ENCODE data around the gene HPCAL1. TPM values are rescaled to one million over a fixed set of nuclear protein-coding genes. Genes with fewer than 3 reads are reported as not detected.

Gene HPCAL1
- total RNA-seq, 6 experiments from 2014 or later, result 23.1 to 68.8 (median 29.1) TPM

- Histone ChIP-seq H3K36me3 (no peaks in the 10 kb centered on the region), H3K27ac (no peak overlapping the region), H3K27me3 (no peaks in the 10 kb centered on the region), H3K4me3 (no peak overlapping the region), H3K4me1 (peaks cover 0 to 21% (median 14%) of the 10 kb centered on the region in 4 donors), H3K9me3 (no peaks in the 10 kb centered on the region)
- no peak for TF ChIP-seq CTCF (IDR thresholded peaks at IDR 0.05)
- no peak for TF ChIP-seq POLR2A (IDR thresholded peaks at IDR 0.05)
- intact Hi-C loops (cut with DNase I), result no loop called here
- no peak for ATAC-seq
- no peak for DNase-seq
- WGBS (ENCODE audit: insufficient coverage, low coverage, low lambda C conversion rate, missing lambda C conversion rate), result 67% methylated on average over 1 of the region's 4 CpGs
Measured at GRCh38 chr2:10281891-10282290, 20.8 kb upstream of the HPCAL1 start.

GRCh38 chr2:10282611-10283105, 20.0 kb upstream of the HPCAL1 start:
- DNase-seq, result no peak
- WGBS (ENCODE audit: insufficient coverage, low coverage, low lambda C conversion rate, missing lambda C conversion rate), result no CpG with 5 or more reads among the region's 6 CpGs
- no peak for ATAC-seq
- Histone ChIP-seq H3K36me3 (no peaks in the 10 kb centered on the region), H3K9me3 (no peaks in the 10 kb centered on the region), H3K4me3 (no peak overlapping the region), H3K27me3 (no peaks in the 10 kb centered on the region), H3K4me1 (peaks cover 0 to 25% (median 17%) of the 10 kb centered on the region in 4 donors), H3K27ac (no peak overlapping the region)
- TF ChIP-seq POLR2A (IDR thresholded peaks at IDR 0.05) (no peak), CTCF (IDR thresholded peaks at IDR 0.05) (no peak)
- intact Hi-C loops (cut with DNase I), result no loop called here

- Histone ChIP-seq H3K27me3 (no peaks in the 10 kb centered on the region), H3K36me3 (no peaks in the 10 kb centered on the region), H3K4me3 (no peak overlapping the region), H3K27ac (no peak overlapping the region), H3K9me3 (no peaks in the 10 kb centered on the region), H3K4me1 (peaks cover 0 to 27% (median 17%) of the 10 kb centered on the region in 4 donors)
- 80% methylated on average over 6 of the region's 16 CpGs for WGBS (ENCODE audit: insufficient coverage, low coverage, low lambda C conversion rate, missing lambda C conversion rate)
- DNase-seq (no peak), ATAC-seq (no peak)
- intact Hi-C loops (cut with DNase I), result no loop called here
- TF ChIP-seq CTCF (IDR thresholded peaks at IDR 0.05) (no peak), POLR2A (IDR thresholded peaks at IDR 0.05) (no peak)
Measured at GRCh38 chr2:10283106-10284062, 19.3 kb upstream of the HPCAL1 start.

- ATAC-seq (no peak), DNase-seq (no peak)
- TF ChIP-seq CTCF (IDR thresholded peaks at IDR 0.05), result no peak
- no peak for TF ChIP-seq POLR2A (IDR thresholded peaks at IDR 0.05)
- H3K36me3 ChIP-seq, result no peaks in the 10 kb centered on the region
- H3K27me3 ChIP-seq, result no peaks in the 10 kb centered on the region
- 82% methylated on average over 5 of the region's 16 CpGs for WGBS (ENCODE audit: insufficient coverage, low coverage, low lambda C conversion rate, missing lambda C conversion rate)
- H3K4me3 ChIP-seq, result no peak overlapping the region
- H3K9me3 ChIP-seq, result no peaks in the 10 kb centered on the region
- no peak overlapping the region for H3K27ac ChIP-seq
- intact Hi-C loops (cut with DNase I), result no loop called here
- peaks cover 0 to 33% (median 19%) of the 10 kb centered on the region in 4 donors for H3K4me1 ChIP-seq
Measured at GRCh38 chr2:10284108-10284870, 18.4 kb upstream of the HPCAL1 start.

All from right lobe of liver (tissue), 6 donors.